Duodenal mucosa (tissue), 2 donors: ENCODE measurements around the gene UPK2.
"Not testable (repeated sequence)": the region's sequence is repeated elsewhere in the genome, so short reads cannot be mapped to it uniquely, and the experiment has no call there.

Experiments
- H3K27ac ChIP-seq: one replicate; pipeline ENCODE4 v1.7.0; 2013; ENCODE audit warnings: low read depth, low read length
- H3K27me3 ChIP-seq, 2 donors: one replicate each; pipeline ENCODE4 v1.7.0; 2013; ENCODE audit warnings: low read length in 2 of 2, control low read depth in 1 of 2; ENCODE audit not compliant: insufficient read depth in 2 of 2, control insufficient read depth in 1 of 2
- H3K36me3 ChIP-seq, 2 donors: one replicate each; pipeline ENCODE4 v1.7.0; 2013; ENCODE audit warnings: low read length in 2 of 2, control low read depth in 1 of 2; ENCODE audit not compliant: insufficient read depth in 2 of 2, control insufficient read depth in 1 of 2
- H3K4me1 ChIP-seq, 2 donors: one replicate each; pipeline ENCODE4 v1.7.0; 2013; ENCODE audit warnings: low read length in 2 of 2, control low read depth in 1 of 2; ENCODE audit not compliant: insufficient read depth in 2 of 2, control insufficient read depth in 1 of 2
- H3K4me3 ChIP-seq, 2 donors: one replicate each; pipeline ENCODE4 v1.7.0; 2013; ENCODE audit warnings: low read length in 2 of 2, low read depth in 1 of 2
- H3K9ac ChIP-seq, 2 donors: one replicate each; pipeline ENCODE4 v1.7.0; 2013; ENCODE audit warnings: low read length in 2 of 2, low read depth in 1 of 2
- H3K9me3 ChIP-seq, 2 donors: one replicate each; pipeline ENCODE4 v1.7.0; 2013; ENCODE audit warnings: low read length in 2 of 2, control low read depth in 1 of 2; ENCODE audit not compliant: control insufficient read depth in 1 of 2

The UPK2 gene

DNA sequence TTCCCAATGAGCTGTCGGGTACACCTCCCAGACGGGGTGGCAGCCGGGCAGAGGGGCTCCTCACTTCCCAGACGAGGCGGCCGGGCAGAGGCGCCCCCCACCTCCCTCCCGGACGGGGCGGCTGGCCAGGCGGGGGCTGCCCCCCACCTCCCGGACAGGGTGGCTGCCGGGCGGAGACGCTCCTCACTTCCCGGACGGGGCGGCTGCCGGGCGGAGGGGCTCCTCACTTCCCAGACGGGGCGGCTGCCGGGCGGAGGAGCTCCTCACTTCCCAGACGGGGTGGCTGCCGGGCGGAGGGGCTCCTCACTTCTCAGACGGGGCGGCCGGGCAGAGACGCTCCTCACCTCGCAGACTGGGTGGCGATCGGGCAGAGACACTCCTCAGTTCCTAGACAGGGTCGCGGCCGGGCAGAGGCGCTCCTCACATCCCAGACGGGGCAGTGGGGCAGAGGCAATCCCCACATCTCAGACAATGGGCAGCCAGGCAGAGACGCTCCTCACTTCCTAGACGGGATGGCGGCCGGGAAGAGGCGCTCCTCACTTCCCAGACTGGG, 35.5 kb downstream of the UPK2 start:
- not testable (repeated sequence) for H3K36me3 ChIP-seq, H3K9ac ChIP-seq, H3K27me3 ChIP-seq, H3K4me1 ChIP-seq, H3K9me3 ChIP-seq, H3K27ac ChIP-seq, H3K4me3 ChIP-seq

DNA sequence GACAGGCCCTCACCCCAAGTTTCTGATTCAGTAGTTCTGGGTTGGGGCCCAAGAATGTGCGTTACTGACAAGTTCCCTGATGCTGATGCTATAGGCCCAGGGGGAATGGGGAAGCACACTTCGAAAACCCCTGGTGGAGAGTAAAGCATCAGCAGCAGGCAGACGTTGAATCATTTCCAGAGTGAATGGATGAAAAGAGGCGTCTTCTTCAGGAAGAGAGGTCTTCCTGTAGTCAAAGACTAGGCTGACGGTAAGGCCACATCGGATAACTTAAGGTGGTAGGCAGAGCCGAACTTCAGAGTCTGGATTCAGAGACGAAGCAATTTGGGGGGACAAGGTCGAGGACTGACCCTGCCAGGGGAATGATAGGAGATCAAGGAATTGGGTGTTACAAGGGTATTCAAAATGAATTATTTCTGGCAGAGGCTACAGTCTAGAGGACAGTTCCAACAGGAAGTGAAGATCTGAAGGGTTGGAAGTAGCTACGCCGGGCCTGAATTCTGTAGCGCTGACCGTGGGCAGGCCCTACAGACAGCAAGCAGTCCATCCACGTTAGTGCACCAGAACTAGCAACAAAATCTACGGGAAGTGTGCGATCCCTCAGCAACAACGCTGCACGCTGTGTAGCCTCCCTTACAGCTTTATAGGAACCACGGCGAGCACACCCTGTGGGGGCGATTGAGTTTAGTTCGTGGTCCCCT, 41.0 kb downstream of the UPK2 start:
- no peaks in the 10 kb centered on the region for H3K9me3 ChIP-seq
- peaks cover 6 to 18% of the 10 kb centered on the region in 2 donors for H3K36me3 ChIP-seq
- H3K4me1 ChIP-seq: peaks cover 19 to 26% of the 10 kb centered on the region in 2 donors
- H3K27ac ChIP-seq: no peak overlapping the region
- no peaks in the 10 kb centered on the region for H3K27me3 ChIP-seq
- H3K4me3 ChIP-seq: peak overlapping the region; percentile 89 to 100
- H3K9ac ChIP-seq: peak overlapping the region; percentile 53 to 83

GRCh38 chr11:118997627-118998387, 41.7 kb downstream of the UPK2 start, which contains the start of gene CENATAC:
Gene CENATAC (plus strand): TSS chr11:118998138. CDS start chr11:118998198, 60 bp downstream.
- no peak within 1 kb of the TSS for H3K27ac ChIP-seq
- H3K9ac ChIP-seq: peak within 1 kb of the TSS; percentile 53 to 83
- H3K36me3 ChIP-seq: peaks cover 6 to 20% of the 10 kb centered on the region in 2 donors
- no peaks in the 10 kb centered on the region for H3K9me3 ChIP-seq
- H3K4me1 ChIP-seq: peaks cover 19 to 26% of the 10 kb centered on the region in 2 donors
- H3K4me3 ChIP-seq: peak within 1 kb of the TSS; percentile 89 to 100
- no peaks in the 10 kb centered on the region for H3K27me3 ChIP-seq

- Histone ChIP-seq H3K9me3 (no peaks in the 10 kb centered on the region), H3K27me3 (no peaks in the 10 kb centered on the region), H3K27ac (no peak overlapping the region), H3K4me1 (peaks cover 19 to 26% of the 10 kb centered on the region in 2 donors), H3K4me3 (peak overlapping the region; percentile 89 to 100), H3K36me3 (peaks cover 9 to 25% of the 10 kb centered on the region in 2 donors), H3K9ac (peak overlapping the region; percentile 53 to 83)
Observed at GRCh38 chr11:118998388-118998717, 42.3 kb downstream of the UPK2 start.

- Histone ChIP-seq H3K9ac (peak overlapping the region; percentile 53 to 83), H3K27ac (no peak overlapping the region), H3K27me3 (no peaks in the 10 kb centered on the region), H3K4me3 (peak overlapping the region; percentile 89 to 100), H3K4me1 (peaks cover 19 to 26% of the 10 kb centered on the region in 2 donors), H3K9me3 (no peaks in the 10 kb centered on the region), H3K36me3 (peaks cover 9 to 25% of the 10 kb centered on the region in 2 donors)
Observed at GRCh38 chr11:118998822-118999221, 42.7 kb downstream of the UPK2 start.

DNA sequence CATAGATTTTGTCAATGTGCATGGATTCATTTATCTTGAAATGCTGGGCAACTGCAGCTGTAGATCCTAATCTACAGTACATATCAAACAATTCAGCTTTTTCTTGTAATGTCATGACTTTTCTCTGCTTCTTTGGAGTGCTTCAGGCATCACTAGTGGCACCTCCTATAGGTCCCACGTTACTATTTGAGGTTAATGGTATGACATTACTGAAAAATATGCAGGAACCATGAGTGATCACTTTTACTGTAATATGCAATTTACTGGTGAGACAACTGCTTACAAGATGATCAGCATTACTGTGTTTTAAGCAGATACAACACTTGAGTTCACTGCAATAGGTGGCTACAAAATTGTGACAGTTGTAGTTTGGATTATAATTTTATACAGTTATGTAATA, 44.8 kb downstream of the UPK2 start:
- Histone ChIP-seq H3K9ac (no peak overlapping the region), H3K27ac (no peak overlapping the region), H3K4me1 (peaks cover 19 to 26% of the 10 kb centered on the region in 2 donors), H3K4me3 (no peak overlapping the region), H3K9me3 (no peaks in the 10 kb centered on the region), H3K27me3 (no peaks in the 10 kb centered on the region), H3K36me3 (peaks cover 9 to 28% of the 10 kb centered on the region in 2 donors)

- no peak overlapping the region for H3K27ac ChIP-seq
- no peaks in the 10 kb centered on the region for H3K27me3 ChIP-seq
- H3K36me3 ChIP-seq: peaks cover 3 to 38% of the 10 kb centered on the region in 2 donors
- H3K9ac ChIP-seq: no peak overlapping the region
- no peak overlapping the region for H3K4me3 ChIP-seq
- no peaks in the 10 kb centered on the region for H3K9me3 ChIP-seq
- H3K4me1 ChIP-seq: no peaks in the 10 kb centered on the region
Observed at GRCh38 chr11:119006656-119007055, 50.6 kb downstream of the UPK2 start.
